Keratinocyte (primary cell): ENCODE results near the gene TMEM129. TPM values are rescaled to one million over a fixed set of nuclear protein-coding genes. Genes with fewer than 3 reads are reported as not detected.

Source experiments
- DNase-seq: peaks from one replicate; pipeline ENCODE4 v3.0.0-alpha.2; 2011; ENCODE audit warnings: low read depth, missing footprints, low spot score
- FAIRE-seq: peaks from 2 replicates; lab custom pipeline; 2011; peaks lifted over from hg19 to GRCh38; lab: Jason Lieb, UNC
- H2AFZ ChIP-seq: 2 replicates; pipeline ENCODE4 v1.6.0; 2012; ENCODE audit warnings: low read length, control low read depth, inconsistent platforms; ENCODE audit not compliant: control insufficient read depth
- H3K27ac ChIP-seq: 2 replicates; pipeline ENCODE4 v1.5.1; 2011; ENCODE audit warnings: low read length; ENCODE audit not compliant: control insufficient read depth, insufficient read depth
- H3K27me3 ChIP-seq: 3 replicates; pipeline ENCODE4 v1.6.0; 2011; ENCODE audit warnings: low read length; ENCODE audit not compliant: control insufficient read depth, insufficient read depth; ENCODE audit errors: extremely low read depth
- H3K36me3 ChIP-seq, 2 experiments: 2 replicates in 1 of 2; 3 replicates in 1 of 2; pipeline ENCODE4 v1.5.1; 2011; ENCODE audit warnings: low read length in 2 of 2, mild to moderate bottlenecking in 1 of 2; ENCODE audit not compliant: control insufficient read depth in 2 of 2, insufficient read depth in 2 of 2; ENCODE audit errors: extremely low read depth in 1 of 2
- H3K4me1 ChIP-seq: 3 replicates; pipeline ENCODE4 v1.5.1; 2011; ENCODE audit warnings: low read length; ENCODE audit not compliant: control insufficient read depth, insufficient read depth; ENCODE audit errors: extremely low read depth
- H3K4me2 ChIP-seq: 3 replicates; pipeline ENCODE4 v1.6.0; 2011; ENCODE audit warnings: low read depth, low read length; ENCODE audit not compliant: control insufficient read depth, insufficient read depth; ENCODE audit errors: extremely low read depth
- H3K4me3 ChIP-seq, 3 experiments: fragments of 200-600 bp in 1 of 3; sonication (generic) in 1 of 3; 2 replicates in 2 of 3; 3 replicates in 1 of 3; pipeline ENCODE4 v1.5.1; 2011 to 2016; ENCODE audit warnings: low read length in 3 of 3, mild to moderate bottlenecking in 3 of 3, control low read depth in 2 of 3, inconsistent platforms in 1 of 3, low read depth in 1 of 3, mixed read lengths in 1 of 3, mixed run types in 1 of 3, moderate library complexity in 1 of 3; ENCODE audit not compliant: control insufficient read depth in 2 of 3, insufficient read depth in 2 of 3; ENCODE audit errors: extremely low read depth in 1 of 3
- H3K79me2 ChIP-seq: 2 replicates; pipeline ENCODE4 v1.6.0; 2012; ENCODE audit warnings: low read length; ENCODE audit not compliant: control insufficient read depth, insufficient read depth
- H3K9ac ChIP-seq: 3 replicates; pipeline ENCODE4 v1.6.0; 2011; ENCODE audit warnings: low read length; ENCODE audit not compliant: control insufficient read depth, insufficient read depth; ENCODE audit errors: extremely low read depth
- H3K9me1 ChIP-seq: 3 replicates; pipeline ENCODE4 v1.6.0; 2011; ENCODE audit warnings: low read length; ENCODE audit not compliant: control insufficient read depth, insufficient read depth; ENCODE audit errors: extremely low read depth
- H3K9me3 ChIP-seq: 2 replicates; pipeline ENCODE4 v1.5.1; 2012; ENCODE audit warnings: low read depth, low read length; ENCODE audit not compliant: control insufficient read depth
- H4K20me1 ChIP-seq: 3 replicates; pipeline ENCODE4 v1.6.0; 2011; ENCODE audit warnings: low read length; ENCODE audit not compliant: control insufficient read depth, insufficient read depth; ENCODE audit errors: extremely low read depth
- CTCF ChIP-seq, 3 experiments: IDR thresholded peaks in 1 of 3; conservative IDR thresholded peaks in 1 of 3; optimal IDR thresholded peaks in 1 of 3; 2 replicates in 2 of 3; 3 replicates in 1 of 3; pipeline versions ENCODE3 to v1.5.1; 2011; ENCODE audit warnings: low read length in 3 of 3, mild to moderate bottlenecking in 3 of 3, moderate library complexity in 2 of 3, control low read depth in 1 of 3, inconsistent platforms in 1 of 3; ENCODE audit not compliant: insufficient read depth in 2 of 3; ENCODE audit errors: extremely low read depth in 1 of 3
- EZH2 ChIP-seq: IDR thresholded peaks from one replicate; pipeline ENCODE4 v1.6.1; 2012; ENCODE audit warnings: inconsistent platforms, mild to moderate bottlenecking, low read length, moderate library complexity
- dilution Hi-C: fragments of 300-500 bp; cut with MboI; formaldehyde crosslinking; loops from one replicate; pipeline ENCODE4 v1.7.0; 2020; ENCODE audit warnings: low sequenced_read_pairs; ENCODE audit not compliant: extremely low pct_ligation_motif_present
- polyA plus RNA-seq, 5 experiments: library from polyadenylated mRNA; depleted of rRNA in 3 of 5; stranded (reverse) in 3 of 5; stranded (forward) in 1 of 5; unstranded in 1 of 5; fragments of >200 nt; gene quantifications; 1 replicate in 1 of 5; 2 replicates in 3 of 5; 3 replicates in 1 of 5; pipeline versions ENCODE4 v1.2.1 to v1.2.3, GENCODE V29; 2011 to 2012; ENCODE audit warnings: missing spikeins in 2 of 5, low read depth in 1 of 5, low replicate concordance in 1 of 5

The TMEM129 gene
- polyA plus RNA-seq, 1 donor (not counting 4 experiments of a cell fraction or from before 2014, with no cell fraction given): 11.7 TPM

- Histone ChIP-seq H3K27me3 (no peaks in the 10 kb centered on the region), H3K79me2 (no peaks in the 10 kb centered on the region), H3K9ac (no peak overlapping the region), H4K20me1 (no peaks in the 10 kb centered on the region), H3K27ac (no peak overlapping the region), H3K36me3 (peaks cover 19 to 51% of the 10 kb centered on the region in 2 experiments), H3K9me1 (no peaks in the 10 kb centered on the region), H3K4me1 (no peaks in the 10 kb centered on the region), H3K4me2 (no peak overlapping the region), H3K9me3 (peaks cover 17% of the 10 kb centered on the region), H2AFZ (no peak overlapping the region), H3K4me3 (no peak overlapping the region)
- TF ChIP-seq EZH2 (no peak), CTCF (optimal IDR thresholded peaks at IDR 0.05 in 1 of 3, IDR thresholded peaks at IDR 0.05 in 1 of 3, conservative IDR thresholded peaks at IDR 0.05 in 1 of 3; ENCODE audit: extremely low read depth in 1 of 3, insufficient read depth in 2 of 3, low read length in 3 of 3) (no peak)
- DNase-seq (no peak), FAIRE-seq (no peak)
- dilution Hi-C loops: no loop called here
These were observed 18.2 kb upstream of the TMEM129 start for GRCh38 chr4:1739358-1739757.

- Histone ChIP-seq H3K79me2 (peaks cover 1% of the 10 kb centered on the region), H3K27me3 (no peaks in the 10 kb centered on the region), H3K4me3 (no peak overlapping the region), H3K9me1 (no peaks in the 10 kb centered on the region), H3K4me1 (no peaks in the 10 kb centered on the region), H3K9ac (no peak overlapping the region), H2AFZ (no peak overlapping the region), H3K4me2 (no peak overlapping the region), H3K36me3 (peaks cover 19 to 57% of the 10 kb centered on the region in 2 experiments), H3K9me3 (peaks cover 17% of the 10 kb centered on the region), H4K20me1 (no peaks in the 10 kb centered on the region), H3K27ac (no peak overlapping the region)
- DNase-seq: no peak
- FAIRE-seq: no peak
- dilution Hi-C loops: no loop called here
- no peak for TF ChIP-seq EZH2
- TF ChIP-seq CTCF (optimal IDR thresholded peaks at IDR 0.05 in 1 of 3, IDR thresholded peaks at IDR 0.05 in 1 of 3, conservative IDR thresholded peaks at IDR 0.05 in 1 of 3; ENCODE audit: extremely low read depth in 1 of 3, insufficient read depth in 2 of 3, low read length in 3 of 3): no peak
These were observed 17.3 kb upstream of the TMEM129 start for GRCh38 chr4:1738410-1738809.
